ENCODE results near the gene SPPL3.

DNA sequence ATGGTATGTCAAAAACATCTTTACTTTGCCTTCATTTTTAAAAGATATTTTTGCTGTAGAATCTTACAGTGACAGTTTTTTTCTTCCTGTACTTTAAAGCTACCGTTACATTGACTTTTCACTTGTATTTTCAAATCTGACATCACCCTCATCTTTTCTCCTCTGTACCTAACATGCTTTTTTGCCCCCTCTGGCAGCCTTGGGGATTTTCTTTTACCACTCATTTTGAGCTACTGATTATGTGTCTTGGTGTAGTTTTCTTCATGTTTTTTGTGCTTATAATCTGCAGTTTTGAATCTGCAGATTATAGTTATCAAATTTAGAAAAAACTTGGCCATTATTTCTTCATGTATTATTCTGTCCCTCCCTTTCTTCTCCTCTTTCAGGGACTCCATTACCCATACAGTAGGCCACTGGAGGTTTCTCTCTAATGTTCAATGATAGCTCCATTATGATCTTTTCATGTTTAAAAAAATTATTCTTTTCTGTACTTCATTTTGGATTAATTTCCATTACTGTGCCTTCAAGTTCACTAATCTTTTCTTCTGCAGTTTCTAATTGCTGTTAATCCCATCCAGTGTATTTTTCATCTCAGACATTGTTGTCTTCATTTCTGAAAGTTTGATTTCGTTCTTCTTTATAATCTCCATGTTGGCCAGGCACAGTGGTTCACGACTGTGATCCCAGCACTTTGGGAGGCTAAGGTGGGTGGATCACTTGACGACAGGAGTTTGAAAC is 108.5 kb downstream of the SPPL3 start:
- TF ChIP-seq CTCF (IDR thresholded peaks at IDR 0.05; ENCODE audit: low read depth, low read length, poor library complexity, severe bottlenecking) (no peak), EZH2phosphoT487 (IDR thresholded peaks at IDR 0.05; ENCODE audit: borderline replicate concordance, low read length) (no peak)
